Uterus (tissue), 4 donors: ENCODE data around the gene ARHGEF26. TPM values are rescaled to one million over a fixed set of nuclear protein-coding genes. Genes with fewer than 3 reads are reported as not detected.

Source experiments
- DNase-seq, 2 donors: peaks; one replicate each; pipeline ENCODE4 v3.0.0-alpha.2; 2019 to 2020
- H3K27ac ChIP-seq, 2 donors: fragments of 200-600 bp; sonication (generic); 1 replicate in 1 of 2; 2 replicates in 1 of 2; pipeline ENCODE4 v1.5.1; 2016 to 2018
- H3K27me3 ChIP-seq, 2 donors: fragments of 200-600 bp; sonication (generic); one replicate each; pipeline ENCODE4 v1.5.1; 2018 to 2019; ENCODE audit warnings: control low read depth in 1 of 2
- H3K36me3 ChIP-seq, 2 donors: fragments of 200-600 bp; sonication (generic); one replicate each; pipeline ENCODE4 v1.5.1; 2019; ENCODE audit warnings: control low read depth in 1 of 2
- H3K4me1 ChIP-seq, 2 donors: fragments of 200-600 bp; sonication (generic); one replicate each; pipeline ENCODE4 v1.5.1; 2018 to 2019; ENCODE audit warnings: control low read depth in 1 of 2
- H3K4me3 ChIP-seq, 2 donors: fragments of 200-600 bp; sonication (generic); 1 replicate in 1 of 2; 2 replicates in 1 of 2; pipeline ENCODE4 v1.5.1; 2018 to 2019; ENCODE audit warnings: mild to moderate bottlenecking in 1 of 2
- H3K9me3 ChIP-seq, 2 donors: fragments of 200-600 bp; sonication (generic); one replicate each; pipeline ENCODE4 v1.5.1; 2019; ENCODE audit warnings: control low read depth in 1 of 2
- CTCF ChIP-seq, 4 experiments: fragments of 200-600 bp in 2 of 4; fragments of 450-650 bp in 2 of 4; sonication (generic) in 2 of 4; IDR thresholded peaks; one replicate each; pipeline ENCODE4 v1.5.1; 2016 to 2019; ENCODE audit warnings: antibody characterized with exemption in 4 of 4, mild to moderate bottlenecking in 2 of 4, moderate library complexity in 1 of 4
- POLR2A ChIP-seq, 2 donors: fragments of 450-650 bp; IDR thresholded peaks; one replicate each; pipeline ENCODE4 v1.6.1; 2016; ENCODE audit warnings: antibody characterized with exemption in 2 of 2, mild to moderate bottlenecking in 1 of 2, moderate library complexity in 1 of 2
- intact Hi-C: fragments of 100-400 bp; cut with DNase I; formaldehyde crosslinking; loops from one replicate; pipeline ENCODE4 v1.15.1; 2023; ENCODE audit warnings: low total_unique reads
- total RNA-seq, 4 donors: library from RNA; depleted of rRNA in 3 of 4; stranded (reverse); fragments of >200 nt in 3 of 4; gene quantifications; one replicate each; pipeline versions ENCODE4 v1.1.0 to v1.2.4, GENCODE V29; 2014 to 2023
- donor health status: DM: yes; HTN: yes; CAD: no.

The ARHGEF26 gene
- total RNA-seq, 4 donors from 2014 or later, result 13.5 to 43.5 (median 16.6) TPM

DNA sequence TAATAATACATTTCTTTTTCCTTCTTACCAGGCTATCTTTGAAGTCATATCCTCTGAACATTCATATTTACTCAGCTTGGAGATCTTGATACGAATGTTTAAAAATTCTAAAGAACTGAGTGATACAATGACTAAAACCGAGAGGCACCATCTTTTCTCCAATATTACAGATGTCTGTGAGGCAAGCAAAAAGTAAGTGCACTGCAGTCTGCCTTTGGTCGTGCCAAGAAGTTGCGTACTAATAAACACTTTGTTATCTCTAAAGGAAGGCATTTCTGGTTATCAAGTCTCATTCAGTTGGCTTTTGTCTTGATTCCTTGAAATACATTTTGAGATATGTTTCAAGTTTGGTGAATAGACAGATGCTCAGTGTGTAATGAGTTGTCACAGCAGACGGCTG lies 31.6 kb downstream of the ARHGEF26 start:
- no peak overlapping the region for H3K27ac ChIP-seq
- intact Hi-C loops, result no loop called here
- TF ChIP-seq CTCF (IDR thresholded peaks at IDR 0.05), result no peak
- TF ChIP-seq POLR2A (IDR thresholded peaks at IDR 0.05), result no peak
- H3K4me1 ChIP-seq, result no peaks in the 10 kb centered on the region
- no peak overlapping the region for H3K4me3 ChIP-seq
- H3K9me3 ChIP-seq, result no peaks in the 10 kb centered on the region
- no peaks in the 10 kb centered on the region for H3K36me3 ChIP-seq
- H3K27me3 ChIP-seq, result no peaks in the 10 kb centered on the region
- DNase-seq, result no peak

DNA sequence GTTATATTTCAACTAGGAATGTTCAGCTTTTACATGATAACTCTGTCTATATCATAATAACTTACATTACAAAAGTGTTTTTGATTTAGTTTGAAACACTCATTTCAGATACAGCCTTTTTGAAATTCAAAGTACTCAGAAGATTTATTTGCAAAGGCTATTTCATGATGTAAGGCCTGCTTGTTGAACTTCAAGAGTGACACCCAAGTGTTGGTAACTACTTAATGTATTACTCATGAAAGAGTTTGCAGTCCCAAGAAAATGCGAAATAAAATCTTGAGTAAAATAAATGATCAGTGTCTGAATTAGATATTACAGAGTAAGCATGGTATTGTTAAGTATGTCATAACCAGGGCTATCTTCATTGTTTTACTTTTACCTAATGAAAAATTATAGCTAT lies 35.3 kb downstream of the ARHGEF26 start:
- Histone ChIP-seq H3K27me3 (no peaks in the 10 kb centered on the region), H3K4me1 (no peaks in the 10 kb centered on the region), H3K27ac (no peak overlapping the region), H3K9me3 (no peaks in the 10 kb centered on the region), H3K36me3 (no peaks in the 10 kb centered on the region), H3K4me3 (no peak overlapping the region)
- TF ChIP-seq POLR2A (IDR thresholded peaks at IDR 0.05) (no peak), CTCF (IDR thresholded peaks at IDR 0.05) (no peak)
- intact Hi-C loops, result no loop called here
- DNase-seq, result no peak

DNA sequence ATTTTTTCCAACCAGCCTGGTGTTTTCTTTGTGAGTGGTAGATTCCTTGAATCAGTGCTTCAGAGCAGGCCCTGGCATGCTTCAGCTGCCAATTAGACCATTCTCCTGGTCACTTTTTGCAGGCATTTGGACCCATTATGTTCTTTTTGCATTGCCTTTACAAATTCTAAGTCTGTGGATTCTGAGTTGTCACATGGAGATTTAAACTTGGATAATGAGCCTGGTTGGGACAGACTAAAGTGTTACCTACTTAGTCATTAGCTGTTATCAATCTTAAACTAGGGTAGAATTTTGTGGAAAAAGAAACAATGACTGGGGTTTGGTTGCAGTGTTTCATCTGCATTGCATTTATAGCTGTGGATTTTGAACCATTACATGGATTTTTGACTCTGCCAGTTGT lies 40.6 kb downstream of the ARHGEF26 start:
- no peak for DNase-seq
- H3K9me3 ChIP-seq, result no peaks in the 10 kb centered on the region
- no peak overlapping the region for H3K27ac ChIP-seq
- no peak overlapping the region for H3K4me3 ChIP-seq
- H3K4me1 ChIP-seq, result no peaks in the 10 kb centered on the region
- no peaks in the 10 kb centered on the region for H3K36me3 ChIP-seq
- H3K27me3 ChIP-seq, result no peaks in the 10 kb centered on the region
- intact Hi-C loops, result no loop called here
- TF ChIP-seq POLR2A (IDR thresholded peaks at IDR 0.05), result no peak
- no peak for TF ChIP-seq CTCF (IDR thresholded peaks at IDR 0.05)

GRCh38 chr3:154164387-154164786 lies 43.2 kb downstream of the ARHGEF26 start:
- no peaks in the 10 kb centered on the region for H3K36me3 ChIP-seq
- no peaks in the 10 kb centered on the region for H3K4me1 ChIP-seq
- H3K27me3 ChIP-seq, result no peaks in the 10 kb centered on the region
- no peak overlapping the region for H3K27ac ChIP-seq
- no peak for TF ChIP-seq CTCF (IDR thresholded peaks at IDR 0.05)
- no peak for TF ChIP-seq POLR2A (IDR thresholded peaks at IDR 0.05)
- intact Hi-C loops, result no loop called here
- H3K9me3 ChIP-seq, result no peaks in the 10 kb centered on the region
- H3K4me3 ChIP-seq, result no peak overlapping the region
- DNase-seq, result no peak

GRCh38 chr3:154168998-154169795 lies 48.0 kb downstream of the ARHGEF26 start:
- Histone ChIP-seq H3K9me3 (no peaks in the 10 kb centered on the region), H3K27me3 (no peaks in the 10 kb centered on the region), H3K4me3 (no peak overlapping the region), H3K4me1 (no peaks in the 10 kb centered on the region), H3K27ac (no peak overlapping the region), H3K36me3 (no peaks in the 10 kb centered on the region)
- intact Hi-C loops, result no loop called here
- TF ChIP-seq CTCF (IDR thresholded peaks at IDR 0.05) (no peak), POLR2A (IDR thresholded peaks at IDR 0.05) (no peak)
- DNase-seq, result no peak
